Calu3 (cell line): ENCODE data around the gene BRD4. TPM values are rescaled to one million over a fixed set of nuclear protein-coding genes. Genes with fewer than 3 reads are reported as not detected.
"Not testable (repeated sequence)": the region's sequence is repeated elsewhere in the genome, so short reads cannot be mapped to it uniquely, and the experiment has no call there.

ENCODE experiments used
- BruUV-seq: library from RNA; stranded (reverse); fragments of 400-500 nt; replicated peaks from 2 replicates; lab custom pipeline; 2021; lab: Mats Ljungman, UMichigan
- CTCF ChIA-PET: fragments of 300-600 bp; sonication (Branson Sonifier 250); formaldehyde crosslinking; loops from one replicate; lab custom pipeline; 2022; ENCODE audit warnings: antibody characterized with exemption; lab: Charles Lee
- DNase-seq: peaks from one replicate; pipeline ENCODE4 v3.0.0; 2022
- H3K27ac Mint-ChIP-seq: one replicate; pipeline ENCODE4 v1.8.0; 2022; ENCODE audit warnings: mixed read lengths; ENCODE audit not compliant: unreplicated experiment
- H3K27me3 Mint-ChIP-seq: one replicate; pipeline ENCODE4 v1.8.0; 2022; ENCODE audit warnings: mixed read lengths; ENCODE audit not compliant: unreplicated experiment
- H3K36me3 Mint-ChIP-seq: one replicate; pipeline ENCODE4 v1.8.0; 2022; ENCODE audit warnings: mild to moderate bottlenecking, moderate library complexity, mixed read lengths; ENCODE audit not compliant: insufficient read depth, unreplicated experiment
- H3K4me1 Mint-ChIP-seq: one replicate; pipeline ENCODE4 v1.8.0; 2022; ENCODE audit warnings: mild to moderate bottlenecking, low read depth, mixed read lengths; ENCODE audit not compliant: unreplicated experiment
- H3K4me3 Mint-ChIP-seq: one replicate; pipeline ENCODE4 v1.8.0; 2022; ENCODE audit warnings: mild to moderate bottlenecking, low read depth, moderate library complexity, mixed read lengths; ENCODE audit not compliant: unreplicated experiment
- H3K9me3 Mint-ChIP-seq: one replicate; pipeline ENCODE4 v1.8.0; 2022; ENCODE audit warnings: low read depth, mixed read lengths; ENCODE audit not compliant: unreplicated experiment
- intact Hi-C: fragments of 100-400 bp; cut with micrococcal nuclease; formaldehyde crosslinking; loops from one replicate; pipeline ENCODE4 v1.10.0; 2022; ENCODE audit not compliant: unreplicated experiment
- total RNA-seq: library from RNA; stranded (reverse); gene quantifications from 2 replicates; pipeline ENCODE4 v1.2.3, GENCODE V29; 2022
- TF ChIP-seq, protein P1 (sequence below): fragments of 200-600 bp; IDR thresholded peaks from one replicate; pipeline ENCODE4 v1.8.0; 2022; ENCODE audit warnings: antibody characterized with exemption; ENCODE audit not compliant: unreplicated experiment

Gene BRD4
- total RNA-seq, 1 experiment from 2014 or later: 93.9 TPM

DNA sequence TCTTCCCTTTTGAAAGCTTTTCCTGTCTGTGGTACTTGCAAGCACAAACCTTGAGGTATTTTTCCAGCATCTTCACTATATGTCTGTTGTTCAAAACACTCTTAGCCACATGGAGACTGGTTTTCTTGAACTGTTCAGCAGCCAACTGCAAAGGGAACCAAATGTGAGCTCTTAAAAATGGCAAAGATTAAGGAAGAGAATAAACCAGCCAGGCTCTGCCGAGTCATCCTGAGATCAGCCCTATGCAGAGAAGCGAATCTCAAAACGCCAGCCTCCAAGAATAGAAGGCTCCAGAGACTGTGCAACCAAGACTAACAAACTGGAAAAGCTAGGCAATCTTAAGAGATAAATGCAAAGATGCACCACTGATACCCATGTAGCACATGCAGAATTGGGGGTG lies 26.6 kb upstream of the BRD4 start:
- BruUV-seq: no TSS peak
- intact Hi-C loops: no loop called here
- no peak overlapping the region for H3K27ac Mint-ChIP-seq
- no peaks in the 10 kb centered on the region for H3K4me1 Mint-ChIP-seq
- DNase-seq: no peak
- H3K27me3 Mint-ChIP-seq: no peaks in the 10 kb centered on the region
- no peak overlapping the region for H3K4me3 Mint-ChIP-seq
- H3K36me3 Mint-ChIP-seq: peaks cover 60% of the 10 kb centered on the region
- TF ChIP-seq, protein P1, sequence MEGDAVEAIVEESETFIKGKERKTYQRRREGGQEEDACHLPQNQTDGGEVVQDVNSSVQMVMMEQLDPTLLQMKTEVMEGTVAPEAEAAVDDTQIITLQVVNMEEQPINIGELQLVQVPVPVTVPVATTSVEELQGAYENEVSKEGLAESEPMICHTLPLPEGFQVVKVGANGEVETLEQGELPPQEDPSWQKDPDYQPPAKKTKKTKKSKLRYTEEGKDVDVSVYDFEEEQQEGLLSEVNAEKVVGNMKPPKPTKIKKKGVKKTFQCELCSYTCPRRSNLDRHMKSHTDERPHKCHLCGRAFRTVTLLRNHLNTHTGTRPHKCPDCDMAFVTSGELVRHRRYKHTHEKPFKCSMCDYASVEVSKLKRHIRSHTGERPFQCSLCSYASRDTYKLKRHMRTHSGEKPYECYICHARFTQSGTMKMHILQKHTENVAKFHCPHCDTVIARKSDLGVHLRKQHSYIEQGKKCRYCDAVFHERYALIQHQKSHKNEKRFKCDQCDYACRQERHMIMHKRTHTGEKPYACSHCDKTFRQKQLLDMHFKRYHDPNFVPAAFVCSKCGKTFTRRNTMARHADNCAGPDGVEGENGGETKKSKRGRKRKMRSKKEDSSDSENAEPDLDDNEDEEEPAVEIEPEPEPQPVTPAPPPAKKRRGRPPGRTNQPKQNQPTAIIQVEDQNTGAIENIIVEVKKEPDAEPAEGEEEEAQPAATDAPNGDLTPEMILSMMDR: no peak
- CTCF ChIA-PET: no interaction called here
- H3K9me3 Mint-ChIP-seq: no peaks in the 10 kb centered on the region

DNA sequence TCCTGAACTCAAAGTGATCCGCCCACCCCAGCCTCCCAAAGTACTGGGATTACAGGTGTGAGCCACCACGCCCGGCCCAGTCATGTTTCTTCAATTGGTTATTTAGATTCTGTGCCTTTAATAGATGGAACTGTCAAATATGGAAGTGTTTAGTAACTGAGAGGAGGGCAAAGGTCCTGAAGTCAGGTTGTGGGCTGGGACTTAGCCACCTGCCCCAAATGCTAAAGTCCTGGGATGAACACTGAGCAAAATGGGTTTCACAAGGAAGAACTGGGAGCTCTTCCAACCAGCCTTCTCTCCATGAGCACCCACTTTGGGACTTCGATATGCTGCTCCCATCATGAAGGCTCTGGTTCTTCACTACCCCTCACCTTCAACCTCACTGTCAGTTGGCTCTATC lies 25.6 kb upstream of the BRD4 start:
- Mint-ChIP-seq H3K9me3 (no peaks in the 10 kb centered on the region), H3K36me3 (peaks cover 60% of the 10 kb centered on the region), H3K4me3 (no peak overlapping the region), H3K27me3 (no peaks in the 10 kb centered on the region), H3K27ac (no peak overlapping the region), H3K4me1 (no peaks in the 10 kb centered on the region)
- no TSS peak for BruUV-seq
- DNase-seq: no peak
- TF ChIP-seq, protein P1: no peak
- intact Hi-C loops: no loop called here
- CTCF ChIA-PET: no interaction called here

DNA sequence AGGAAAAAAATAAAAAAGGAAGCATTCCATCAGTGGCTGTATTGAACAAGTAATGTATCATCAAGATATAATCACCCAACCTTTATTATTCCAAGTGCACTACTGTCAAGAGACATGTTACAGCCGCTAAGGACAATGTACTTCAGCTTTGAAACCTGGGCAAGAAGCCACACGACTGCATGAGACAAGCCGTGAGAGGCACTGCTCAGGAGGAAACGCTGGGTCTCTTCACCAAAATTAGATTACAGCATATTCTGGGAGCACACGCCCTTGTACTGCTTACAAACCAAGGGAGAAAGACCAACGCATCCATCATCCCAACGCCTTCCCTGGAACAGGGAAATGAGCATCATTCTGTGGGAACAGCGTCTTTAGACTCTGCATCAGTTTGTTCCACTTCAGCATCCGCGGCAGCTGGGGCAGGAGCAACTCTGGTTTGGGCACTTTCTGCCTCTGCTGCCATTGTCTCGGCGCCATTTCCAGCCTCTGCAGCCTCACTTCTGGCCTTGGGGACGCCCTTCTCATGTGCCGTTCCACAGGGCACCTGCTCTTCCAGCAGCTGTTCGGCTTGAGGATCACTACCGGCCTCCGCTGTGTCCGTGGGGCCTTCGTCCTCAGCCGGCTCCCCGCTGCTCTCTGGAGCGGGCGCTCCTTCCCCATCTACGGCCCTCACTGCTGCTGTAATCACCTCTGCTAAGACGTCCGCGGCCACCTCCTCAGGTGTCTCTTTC lies 22.4 kb upstream of the BRD4 start:
- intact Hi-C loops: no loop called here

DNA sequence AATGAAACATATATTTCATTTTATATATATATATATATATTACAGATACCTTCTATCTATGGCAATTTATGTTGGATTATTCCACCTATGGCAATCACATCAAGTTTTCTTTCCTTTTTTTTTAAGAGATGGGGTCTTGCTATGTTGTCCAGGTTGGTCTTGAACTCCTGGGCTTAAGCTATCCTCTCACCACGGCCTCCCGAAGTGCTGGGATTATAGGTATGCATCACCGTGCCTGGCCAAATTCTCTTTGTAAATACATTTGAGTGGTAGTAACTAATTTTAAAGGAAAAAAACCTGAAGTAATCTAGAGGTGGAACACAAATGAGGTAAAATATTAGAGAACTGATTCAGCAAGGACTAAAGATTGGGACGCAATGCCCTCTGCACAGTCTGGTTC lies 21.6 kb upstream of the BRD4 start:
- Mint-ChIP-seq H3K4me3 (no peak overlapping the region), H3K27me3 (no peaks in the 10 kb centered on the region), H3K27ac (no peak overlapping the region), H3K4me1 (no peaks in the 10 kb centered on the region), H3K9me3 (no peaks in the 10 kb centered on the region), H3K36me3 (peaks cover 36% of the 10 kb centered on the region)
- intact Hi-C loops: no loop called here
- TF ChIP-seq, protein P1: no peak
- CTCF ChIA-PET: no interaction called here
- BruUV-seq: no TSS peak
- DNase-seq: no peak

More for the DNA sequence above, 22.4 kb upstream of the BRD4 start:
- BruUV-seq: no TSS peak
- Mint-ChIP-seq H3K4me3 (no peak overlapping the region), H3K36me3 (peaks cover 38% of the 10 kb centered on the region), H3K27me3 (no peaks in the 10 kb centered on the region), H3K9me3 (no peaks in the 10 kb centered on the region), H3K4me1 (no peaks in the 10 kb centered on the region), H3K27ac (no peak overlapping the region)
- DNase-seq: no peak
- CTCF ChIA-PET: no interaction called here
- TF ChIP-seq, protein P1: no peak

DNA sequence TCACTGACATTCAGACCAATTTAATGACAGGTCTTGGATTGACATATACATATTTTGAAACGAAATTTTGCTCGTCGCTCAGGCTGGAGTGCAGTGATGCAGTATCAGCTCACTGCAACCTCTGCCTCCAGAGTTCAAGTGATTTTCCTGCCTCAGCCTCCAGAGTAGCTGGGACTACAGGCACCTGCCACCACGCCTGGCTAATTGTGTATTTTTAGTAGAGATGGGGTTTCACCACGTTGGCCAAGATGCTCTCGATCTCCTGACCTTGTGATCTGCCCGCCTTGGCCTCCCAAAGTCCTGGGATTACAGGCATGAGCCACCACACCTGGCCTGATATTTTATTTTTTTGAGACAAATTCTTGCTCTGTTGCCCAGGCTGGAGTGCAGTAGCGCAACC lies 20.2 kb upstream of the BRD4 start:
- CTCF ChIA-PET, intact Hi-C loops, H3K9me3 Mint-ChIP-seq, H3K27me3 Mint-ChIP-seq, BruUV-seq, H3K4me1 Mint-ChIP-seq, H3K4me3 Mint-ChIP-seq, H3K27ac Mint-ChIP-seq, DNase-seq: not testable (repeated sequence)
- peaks cover 23% of the 10 kb centered on the region for H3K36me3 Mint-ChIP-seq

DNA sequence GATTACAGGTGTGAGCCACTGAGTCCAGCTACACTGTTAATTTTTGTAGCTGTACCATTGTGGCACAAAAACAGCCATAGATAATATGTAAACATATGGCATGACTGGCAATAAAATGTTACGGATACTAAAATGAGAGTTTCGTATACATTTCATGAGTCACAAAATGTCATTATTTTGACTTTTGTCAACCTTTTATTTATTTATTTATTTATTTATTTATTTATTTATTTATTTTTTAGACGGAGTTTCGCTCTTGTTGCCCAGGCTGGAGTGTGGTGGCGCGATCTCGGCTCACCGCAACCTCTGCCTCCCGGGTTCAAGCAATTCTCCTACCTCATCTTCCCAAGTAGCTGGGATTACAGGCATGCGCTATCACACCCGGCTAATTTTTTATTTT lies 9.0 kb upstream of the BRD4 start:
- intact Hi-C loops, H3K9me3 Mint-ChIP-seq, H3K36me3 Mint-ChIP-seq, BruUV-seq, CTCF ChIA-PET, H3K27ac Mint-ChIP-seq, H3K4me1 Mint-ChIP-seq, H3K4me3 Mint-ChIP-seq, DNase-seq, H3K27me3 Mint-ChIP-seq: not testable (repeated sequence)
